Measurements from ENCODE around the gene CCL13. TPM values are rescaled to one million over a fixed set of nuclear protein-coding genes. Genes with fewer than 3 reads are reported as not detected.

The CCL13 gene
- total RNA-seq, 2 experiments from 2014 or later = not detected

DNA sequence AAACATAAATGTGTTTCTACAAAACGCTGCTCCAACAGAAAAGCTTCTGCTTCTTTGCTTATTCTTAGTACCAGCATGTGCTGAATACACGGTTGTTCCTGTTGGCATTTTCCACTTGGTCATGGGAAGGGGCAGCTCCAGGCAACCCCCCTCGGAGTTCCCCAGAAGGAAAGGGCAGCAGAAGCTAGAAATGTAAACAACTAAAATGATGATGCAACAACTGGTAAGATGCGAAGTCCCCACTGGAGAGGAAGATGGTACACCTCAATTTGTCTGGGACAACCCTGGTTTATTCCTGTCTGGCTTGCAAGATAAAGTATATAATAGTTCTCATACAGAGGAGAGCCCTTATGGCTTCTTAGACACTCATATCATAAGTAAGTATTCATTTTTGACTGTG lies 9.2 kb upstream of the CCL13 start:
- H3K27ac Mint-ChIP-seq = no peak overlapping the region
- H3K4me1 Mint-ChIP-seq = no peaks in the 10 kb centered on the region
- ChIA-PET POLR2A (no interaction called here), CTCF (no interaction called here)
- H3K9me3 Mint-ChIP-seq = no peaks in the 10 kb centered on the region
- no peaks in the 10 kb centered on the region for H3K36me3 Mint-ChIP-seq (ENCODE audit: low read depth)
- DNase-seq = no peak
- no peak overlapping the region for H3K4me3 Mint-ChIP-seq
- peaks cover 47% of the 10 kb centered on the region for H3K27me3 Mint-ChIP-seq

GRCh38 chr17:34349751-34350150 lies 6.5 kb upstream of the CCL13 start:
- no peaks in the 10 kb centered on the region for H3K4me1 Mint-ChIP-seq
- CTCF ChIA-PET = interaction anchor here (1.1 kb wide), 1 partner anchor 10 kb away, joined by 3 read pairs; no protein-coding TSS in a partner anchor

GRCh38 chr17:34351096-34351495 lies 5.2 kb upstream of the CCL13 start:
- H3K27me3 Mint-ChIP-seq = peaks cover 53% of the 10 kb centered on the region
- CTCF ChIA-PET = interaction anchor here (1.5 kb wide), 1 partner anchor 11 kb away, joined by 7 read pairs; no protein-coding TSS in a partner anchor

More at GRCh38 chr17:34349751-34350150, 6.5 kb upstream of the CCL13 start:
- no peak overlapping the region for H3K27ac Mint-ChIP-seq
- H3K36me3 Mint-ChIP-seq (ENCODE audit: low read depth) = no peaks in the 10 kb centered on the region
- no peak for DNase-seq
- no peak overlapping the region for H3K4me3 Mint-ChIP-seq
- no peaks in the 10 kb centered on the region for H3K9me3 Mint-ChIP-seq
- H3K27me3 Mint-ChIP-seq = peaks cover 48% of the 10 kb centered on the region
- POLR2A ChIA-PET = no interaction called here

GRCh38 chr17:34352191-34352590 lies 4.1 kb upstream of the CCL13 start:
- CTCF ChIA-PET = interaction anchor here (1.3 to 1.5 kb wide), 2 partner anchors 10 to 151 kb away, joined by 4 to 9 read pairs; partner anchors contain the start of gene CCL1

More at GRCh38 chr17:34351096-34351495, 5.2 kb upstream of the CCL13 start:
- POLR2A ChIA-PET = no interaction called here
- Mint-ChIP-seq H3K36me3 (ENCODE audit: low read depth) (no peaks in the 10 kb centered on the region), H3K27ac (no peak overlapping the region), H3K9me3 (no peaks in the 10 kb centered on the region), H3K4me3 (no peak overlapping the region), H3K4me1 (no peaks in the 10 kb centered on the region)
- no peak for DNase-seq

DNA sequence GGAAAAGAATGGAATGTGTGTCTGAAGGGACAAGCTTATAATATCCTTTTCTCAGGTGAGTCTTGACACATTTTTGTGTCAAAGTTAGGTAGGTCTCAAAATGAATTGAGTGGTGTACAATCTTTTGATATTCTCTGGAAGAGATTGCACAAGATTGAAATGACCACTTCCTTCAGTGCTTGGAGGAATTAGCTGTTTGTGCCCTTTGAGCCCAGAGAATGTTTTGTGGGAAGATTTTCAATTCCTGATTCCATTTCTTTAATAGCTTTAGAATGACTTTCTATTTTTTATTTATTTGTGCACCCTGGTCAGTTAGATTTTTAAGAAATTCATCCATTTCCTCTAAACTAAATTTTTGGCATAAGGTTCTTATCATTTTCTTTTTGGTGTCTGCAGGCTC lies 1.6 kb upstream of the CCL13 start:
- Mint-ChIP-seq H3K4me3 (no peak overlapping the region), H3K27ac (no peak overlapping the region), H3K4me1 (no peaks in the 10 kb centered on the region), H3K36me3 (ENCODE audit: low read depth) (no peaks in the 10 kb centered on the region), H3K27me3 (peaks cover 56% of the 10 kb centered on the region), H3K9me3 (no peaks in the 10 kb centered on the region)
- ChIA-PET CTCF (interaction anchor here (0.6 to 3.6 kb wide), 3 partner anchors 10 to 1916 kb away, joined by 3 to 12 read pairs (median 6); no protein-coding TSS in a partner anchor), POLR2A (no interaction called here)
- no peak for DNase-seq

More at GRCh38 chr17:34352191-34352590, 4.1 kb upstream of the CCL13 start:
- H3K4me1 Mint-ChIP-seq = no peaks in the 10 kb centered on the region
- peaks cover 53% of the 10 kb centered on the region for H3K27me3 Mint-ChIP-seq
- no peaks in the 10 kb centered on the region for H3K9me3 Mint-ChIP-seq
- H3K36me3 Mint-ChIP-seq (ENCODE audit: low read depth) = no peaks in the 10 kb centered on the region
- POLR2A ChIA-PET = no interaction called here
- H3K4me3 Mint-ChIP-seq = no peak overlapping the region
- no peak for DNase-seq
- no peak overlapping the region for H3K27ac Mint-ChIP-seq

DNA sequence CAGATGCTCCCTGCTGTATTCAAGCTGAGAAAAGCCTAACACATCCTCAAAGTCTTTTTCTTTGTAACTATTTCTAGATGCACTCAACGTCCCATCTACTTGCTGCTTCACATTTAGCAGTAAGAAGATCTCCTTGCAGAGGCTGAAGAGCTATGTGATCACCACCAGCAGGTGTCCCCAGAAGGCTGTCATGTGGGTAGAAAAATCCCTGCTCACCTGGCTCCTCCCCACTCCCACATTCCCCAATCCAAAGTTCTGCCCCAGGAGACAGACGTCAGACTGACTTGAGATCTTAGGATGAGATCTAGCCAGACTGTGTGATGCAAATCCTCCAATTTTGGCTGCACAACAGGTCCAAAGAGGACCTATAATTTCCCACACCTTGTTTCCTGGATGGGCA lies 1.1 kb downstream of the CCL13 start:
- no peak overlapping the region for H3K27ac Mint-ChIP-seq
- no peak overlapping the region for H3K4me3 Mint-ChIP-seq
- H3K27me3 Mint-ChIP-seq = peaks cover 52% of the 10 kb centered on the region
- ChIA-PET POLR2A (no interaction called here), CTCF (interaction anchor here (1.9 to 3.6 kb wide), 2 partner anchors 39 to 157 kb away, joined by 5 to 12 read pairs; no protein-coding TSS in a partner anchor)
- H3K9me3 Mint-ChIP-seq = no peaks in the 10 kb centered on the region
- H3K36me3 Mint-ChIP-seq (ENCODE audit: low read depth) = no peaks in the 10 kb centered on the region
- peaks cover 4% of the 10 kb centered on the region for H3K4me1 Mint-ChIP-seq
- no peak for DNase-seq

GRCh38 chr17:34358631-34359030 lies 2.4 kb downstream of the CCL13 start:
- POLR2A ChIA-PET = interaction anchor here (0.9 kb wide), 1 partner anchor 192 kb away, joined by 3 read pairs; no protein-coding TSS in a partner anchor
- no peak for DNase-seq
- Mint-ChIP-seq H3K9me3 (no peaks in the 10 kb centered on the region), H3K27me3 (peaks cover 54% of the 10 kb centered on the region), H3K27ac (no peak overlapping the region), H3K4me1 (peaks cover 11% of the 10 kb centered on the region), H3K36me3 (ENCODE audit: low read depth) (no peaks in the 10 kb centered on the region), H3K4me3 (no peak overlapping the region)
- CTCF ChIA-PET = interaction anchor here (0.7 to 1.9 kb wide), 3 partner anchors 38 to 158 kb away, joined by 3 to 5 read pairs (median 4); no protein-coding TSS in a partner anchor

DNA sequence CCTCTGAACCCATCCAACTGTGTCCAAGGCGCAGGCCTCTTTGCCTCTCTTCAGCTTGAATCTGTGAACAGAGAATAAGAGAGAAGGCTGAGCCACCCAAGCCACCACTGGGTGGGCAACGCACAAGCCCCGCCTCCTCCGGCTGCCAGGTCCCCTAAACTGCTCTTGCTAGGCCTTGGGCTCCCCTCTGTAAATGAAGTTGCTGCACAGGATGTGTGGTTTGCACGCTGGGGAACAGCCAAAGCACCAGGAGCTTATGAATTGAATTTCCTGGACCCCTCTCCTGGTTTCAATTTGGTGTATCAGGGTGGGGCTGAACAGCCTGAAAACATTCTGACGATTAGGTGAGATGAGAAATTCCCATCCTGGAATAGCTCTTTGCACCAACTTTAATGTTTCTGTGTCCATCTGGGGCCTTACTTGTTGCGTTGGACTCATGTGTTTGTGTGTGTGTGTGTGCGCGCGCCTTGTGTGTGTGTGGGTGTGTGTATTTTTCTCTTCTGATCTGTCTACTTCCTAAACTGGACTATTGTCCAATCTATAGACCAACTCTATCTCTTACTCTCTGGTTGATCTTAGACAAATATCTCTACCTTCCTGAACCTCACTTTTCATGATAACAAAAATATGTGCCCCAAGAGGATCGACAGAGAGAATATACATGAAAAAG lies 4.5 kb downstream of the CCL13 start:
- Mint-ChIP-seq H3K36me3 (ENCODE audit: low read depth) (no peaks in the 10 kb centered on the region), H3K27me3 (peaks cover 53% of the 10 kb centered on the region), H3K4me1 (peaks cover 25% of the 10 kb centered on the region), H3K27ac (no peak overlapping the region), H3K9me3 (no peaks in the 10 kb centered on the region), H3K4me3 (no peak overlapping the region)
- CTCF ChIA-PET = interaction anchor here (0.6 to 5.7 kb wide), 41 partner anchors 8 to 758 kb away, joined by 3 to 199 read pairs (median 5); partner anchors contain the start of gene CCL8
- DNase-seq = no peak
- POLR2A ChIA-PET = interaction anchor here (3.7 kb wide), 1 partner anchor 159 kb away, joined by 15 read pairs; no protein-coding TSS in a partner anchor

DNA sequence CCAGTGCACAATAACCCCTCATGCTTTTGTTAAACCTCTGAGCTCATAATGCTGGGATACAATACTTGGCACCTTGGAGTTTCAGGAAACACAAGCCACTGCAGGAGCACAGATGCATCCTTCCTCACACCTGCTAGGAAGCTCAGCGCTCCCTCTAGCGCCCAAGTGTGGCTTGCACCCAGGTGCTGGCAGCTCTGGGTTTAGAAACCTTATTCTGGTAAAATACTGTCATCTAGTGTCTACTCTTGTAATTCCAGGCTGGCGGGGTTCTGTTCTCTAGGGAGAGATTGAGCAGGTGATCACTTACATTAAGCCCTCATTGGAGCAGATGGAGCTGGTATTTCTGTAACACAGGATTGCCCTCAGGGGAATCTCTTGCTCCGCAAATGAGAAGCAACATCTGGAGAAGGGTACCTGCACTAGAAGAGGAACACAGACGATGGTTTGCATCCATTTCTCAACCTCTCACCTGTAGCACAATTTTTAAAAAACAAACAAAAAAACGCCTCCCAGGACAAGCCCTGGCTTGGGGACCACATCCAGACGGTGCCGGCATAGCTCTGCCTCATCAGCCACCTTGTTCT lies 5.3 kb downstream of the CCL13 start:
- CTCF ChIA-PET = interaction anchor here (0.7 to 5.7 kb wide), 45 partner anchors 9 to 757 kb away, joined by 3 to 199 read pairs (median 4); partner anchors contain the start of gene CCL8
- Mint-ChIP-seq H3K4me1 (peaks cover 33% of the 10 kb centered on the region), H3K9me3 (no peaks in the 10 kb centered on the region), H3K27ac (no peak overlapping the region), H3K4me3 (no peak overlapping the region), H3K36me3 (ENCODE audit: low read depth) (no peaks in the 10 kb centered on the region), H3K27me3 (peaks cover 52% of the 10 kb centered on the region)
- peak; percentile 80 for DNase-seq
- POLR2A ChIA-PET = interaction anchor here (0.9 to 3.7 kb wide), 2 partner anchors 17 to 160 kb away, joined by 3 to 15 read pairs; no protein-coding TSS in a partner anchor

DNA sequence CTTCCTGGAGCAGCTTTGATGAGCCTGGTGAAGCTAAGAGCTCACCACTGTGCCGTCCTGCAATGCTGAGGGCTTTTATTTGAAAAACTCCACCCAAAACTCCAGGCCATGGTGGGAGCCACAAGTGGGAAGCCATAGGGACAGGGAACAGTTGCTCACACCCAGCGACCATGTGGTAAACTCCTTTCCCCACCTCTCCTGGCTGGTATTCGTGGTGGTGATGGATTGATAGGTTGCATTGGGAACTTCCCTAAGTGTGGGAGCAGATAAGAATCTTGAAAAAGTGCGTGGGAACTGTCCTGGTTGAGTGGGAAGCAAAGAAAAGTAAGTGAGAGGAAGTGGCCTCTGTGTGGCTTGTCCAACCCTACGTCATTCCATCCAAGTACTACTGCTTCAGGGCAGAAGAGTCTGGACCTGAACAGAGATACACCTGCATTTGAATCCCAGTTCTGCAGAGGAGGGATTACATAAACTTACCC lies 6.9 kb downstream of the CCL13 start, which contains the start of gene CCL1:
CCL1 (minus strand) TSS at position 51 of the 479 bp plus-strand sequence. CDS start 72 bp downstream, outside the sequence.
- no peak within 1 kb of the TSS for H3K4me3 Mint-ChIP-seq

DNA sequence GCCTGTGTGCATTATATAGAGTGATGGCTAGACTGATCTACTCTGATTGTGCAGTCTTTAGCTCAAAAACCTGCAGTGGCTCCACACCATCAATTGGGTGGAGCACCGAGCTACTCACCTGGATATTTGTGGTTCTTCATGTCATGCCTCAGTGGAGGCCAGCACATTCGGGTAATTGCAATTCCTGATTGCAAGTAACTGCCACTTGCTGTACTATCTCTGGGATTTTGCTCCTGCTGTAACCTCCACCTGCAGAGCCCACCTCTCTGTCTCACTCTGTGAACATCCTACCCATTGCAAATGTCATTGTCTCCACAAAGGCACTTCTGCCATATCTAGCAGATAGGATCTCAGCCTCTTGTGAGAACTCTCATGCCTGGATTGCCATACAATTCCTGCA lies 8.5 kb downstream of the CCL13 start:
- no peak for DNase-seq
- Mint-ChIP-seq H3K9me3 (no peaks in the 10 kb centered on the region), H3K4me3 (no peak overlapping the region), H3K27me3 (peaks cover 37% of the 10 kb centered on the region), H3K36me3 (ENCODE audit: low read depth) (no peaks in the 10 kb centered on the region), H3K27ac (no peak overlapping the region), H3K4me1 (peaks cover 41% of the 10 kb centered on the region)
- CTCF ChIA-PET = interaction anchor here (1.2 to 5.7 kb wide), 4 partner anchors 10 to 193 kb away, joined by 3 to 64 read pairs (median 6); no protein-coding TSS in a partner anchor
- POLR2A ChIA-PET = interaction anchor here (1.0 kb wide), 1 partner anchor 15 kb away, joined by 3 read pairs; no protein-coding TSS in a partner anchor

More for the DNA sequence above, 6.9 kb downstream of the CCL13 start, which contains the start of gene CCL1:
- Mint-ChIP-seq H3K9me3 (no peaks in the 10 kb centered on the region), H3K4me1 (peaks cover 41% of the 10 kb centered on the region), H3K27ac (no peak within 1 kb of the TSS), H3K27me3 (peaks cover 48% of the 10 kb centered on the region), H3K36me3 (ENCODE audit: low read depth) (no peaks in the 10 kb centered on the region)
- ChIA-PET CTCF (interaction anchor here (2.2 to 5.7 kb wide), 9 partner anchors 9 to 192 kb away, joined by 6 to 199 read pairs (median 27); no protein-coding TSS in a partner anchor), POLR2A (no interaction called here)
- no peak for DNase-seq

GRCh38 chr17:34365340-34365739 lies 9.1 kb downstream of the CCL13 start:
- Mint-ChIP-seq H3K27ac (no peak overlapping the region), H3K36me3 (ENCODE audit: low read depth) (no peaks in the 10 kb centered on the region), H3K4me3 (no peak overlapping the region), H3K4me1 (peaks cover 46% of the 10 kb centered on the region), H3K27me3 (peaks cover 35% of the 10 kb centered on the region), H3K9me3 (no peaks in the 10 kb centered on the region)
- ChIA-PET CTCF (interaction anchor here (1.5 to 5.7 kb wide), 3 partner anchors 11 to 194 kb away, joined by 6 to 64 read pairs (median 7); no protein-coding TSS in a partner anchor), POLR2A (interaction anchor here (1.0 kb wide), 1 partner anchor 14 kb away, joined by 3 read pairs; no protein-coding TSS in a partner anchor)
- DNase-seq = no peak
